HEK293T (cell line): ENCODE data around the gene ATG7.

Experiments used
- CTCF ChIA-PET: fragments of 350-600 bp; formaldehyde crosslinking; extraction: SDS; loops from one replicate; lab custom pipeline; 2021; ENCODE audit warnings: antibody characterized with exemption, inconsistent platforms; lab: Yijun Ruan, JAX
- POLR2A ChIA-PET: fragments of 350-600 bp; formaldehyde crosslinking; extraction: SDS; loops from one replicate; lab custom pipeline; 2020; ENCODE audit warnings: antibody characterized with exemption, inconsistent platforms; lab: Yijun Ruan, JAX
- DNase-seq: peaks from one replicate; pipeline ENCODE4 v3.0.0; 2012; ENCODE audit warnings: mixed read lengths; ENCODE audit errors: extremely low spot score
- ARNT ChIP-seq: fragments of 450-650 bp; IDR thresholded peaks from 2 replicates; pipeline ENCODE4 v1.6.1; 2017; ENCODE audit warnings: mild to moderate bottlenecking
- BHLHE40 ChIP-seq: fragments of 450-650 bp; IDR thresholded peaks from 2 replicates; pipeline ENCODE4 v1.6.1; 2016; ENCODE audit warnings: mild to moderate bottlenecking, moderate library complexity, borderline replicate concordance
- CTBP1 ChIP-seq: fragments of 450-650 bp; IDR thresholded peaks from 2 replicates; pipeline ENCODE4 v1.6.1; 2016; ENCODE audit warnings: borderline replicate concordance
- ELF4 ChIP-seq: fragments of 450-650 bp; IDR thresholded peaks from 2 replicates; pipeline ENCODE4 v1.6.1; 2017; ENCODE audit warnings: antibody characterized with exemption
- FOXA1 ChIP-seq: fragments of 450-650 bp; IDR thresholded peaks from 2 replicates; pipeline ENCODE4 v1.6.1; 2016; ENCODE audit warnings: mild to moderate bottlenecking
- FOXK2 ChIP-seq: fragments of 450-650 bp; IDR thresholded peaks from 2 replicates; pipeline ENCODE4 v1.6.1; 2016; ENCODE audit warnings: mild to moderate bottlenecking
- FOXM1 ChIP-seq: fragments of 450-650 bp; IDR thresholded peaks from 2 replicates; pipeline ENCODE4 v1.6.1; 2017; ENCODE audit warnings: mild to moderate bottlenecking, borderline replicate concordance
- HDGF ChIP-seq: fragments of 450-650 bp; IDR thresholded peaks from 2 replicates; pipeline ENCODE4 v1.6.1; 2017; ENCODE audit warnings: antibody characterized with exemption, borderline replicate concordance
- L3MBTL2 ChIP-seq: fragments of 450-650 bp; conservative IDR thresholded peaks from 2 replicates; pipeline ENCODE4 v1.6.1; 2016; ENCODE audit warnings: mild to moderate bottlenecking
- LEF1 ChIP-seq: fragments of 450-650 bp; IDR thresholded peaks from 2 replicates; pipeline ENCODE4 v1.6.1; 2017; ENCODE audit warnings: mild to moderate bottlenecking, borderline replicate concordance
- NFRKB ChIP-seq: fragments of 450-650 bp; IDR thresholded peaks from 2 replicates; pipeline ENCODE4 v1.6.1; 2016; ENCODE audit warnings: mild to moderate bottlenecking, moderate library complexity
- SP1 ChIP-seq: fragments of 450-650 bp; IDR thresholded peaks from 2 replicates; pipeline ENCODE4 v1.6.1; 2017
- SUZ12 ChIP-seq: fragments of 450-650 bp; IDR thresholded peaks from 2 replicates; pipeline ENCODE4 v1.6.1; 2016; ENCODE audit warnings: mild to moderate bottlenecking
- TARDBP ChIP-seq: fragments of 450-650 bp; IDR thresholded peaks from 2 replicates; pipeline ENCODE4 v1.6.1; 2016
- ZNF384 ChIP-seq: fragments of 450-650 bp; IDR thresholded peaks from 2 replicates; pipeline ENCODE4 v1.6.1; 2016
- TF ChIP-seq, protein P1 (sequence below): fragments of 450-650 bp; IDR thresholded peaks from 2 replicates; pipeline ENCODE4 v1.6.1; 2016

ATG7 gene

DNA sequence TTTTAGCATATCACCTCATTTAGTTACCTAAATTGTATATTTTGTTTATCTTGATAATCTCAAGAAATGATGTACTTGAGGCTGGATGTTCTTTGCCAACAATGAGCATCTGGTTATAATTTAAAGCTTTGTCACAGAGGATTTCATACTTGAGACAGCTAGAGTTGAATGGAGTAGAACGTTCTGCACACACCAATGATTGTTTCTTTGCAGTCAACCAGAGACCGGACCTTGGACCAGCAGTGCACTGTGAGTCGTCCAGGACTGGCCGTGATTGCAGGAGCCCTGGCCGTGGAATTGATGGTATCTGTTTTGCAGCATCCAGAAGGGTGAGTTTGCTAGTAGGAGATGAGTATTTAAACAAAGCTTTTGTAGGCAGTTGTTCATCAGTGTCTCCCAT, 90.4 kb downstream of the ATG7 start:
- no peak for DNase-seq
- TF ChIP-seq BHLHE40 (no peak), SUZ12 (no peak), ARNT (no peak), ZNF384 (no peak), FOXM1 (no peak), NFRKB (no peak), L3MBTL2 (no peak), HDGF (no peak), TARDBP (no peak), SP1 (no peak), CTBP1 (no peak), ELF4 (no peak), FOXK2 (no peak)
- TF ChIP-seq, protein P1, sequence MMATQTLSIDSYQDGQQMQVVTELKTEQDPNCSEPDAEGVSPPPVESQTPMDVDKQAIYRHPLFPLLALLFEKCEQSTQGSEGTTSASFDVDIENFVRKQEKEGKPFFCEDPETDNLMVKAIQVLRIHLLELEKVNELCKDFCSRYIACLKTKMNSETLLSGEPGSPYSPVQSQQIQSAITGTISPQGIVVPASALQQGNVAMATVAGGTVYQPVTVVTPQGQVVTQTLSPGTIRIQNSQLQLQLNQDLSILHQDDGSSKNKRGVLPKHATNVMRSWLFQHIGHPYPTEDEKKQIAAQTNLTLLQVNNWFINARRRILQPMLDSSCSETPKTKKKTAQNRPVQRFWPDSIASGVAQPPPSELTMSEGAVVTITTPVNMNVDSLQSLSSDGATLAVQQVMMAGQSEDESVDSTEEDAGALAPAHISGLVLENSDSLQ = no peak
- POLR2A ChIA-PET = no interaction called here
- CTCF ChIA-PET = no interaction called here

- ChIA-PET POLR2A (no interaction called here), CTCF (interaction anchor here (0.7 kb wide), 1 partner anchor 93 kb away, joined by 3 read pairs; no protein-coding TSS in a partner anchor)
- TF ChIP-seq, protein P1 = no peak
- TF ChIP-seq FOXA1 (no peak), ARNT (no peak), SP1 (no peak), FOXK2 (no peak), L3MBTL2 (no peak), ELF4 (no peak), BHLHE40 (no peak)
- DNase-seq = no peak
These were observed 91.5 kb downstream of the ATG7 start for GRCh38 chr3:11363715-11364114.

DNA sequence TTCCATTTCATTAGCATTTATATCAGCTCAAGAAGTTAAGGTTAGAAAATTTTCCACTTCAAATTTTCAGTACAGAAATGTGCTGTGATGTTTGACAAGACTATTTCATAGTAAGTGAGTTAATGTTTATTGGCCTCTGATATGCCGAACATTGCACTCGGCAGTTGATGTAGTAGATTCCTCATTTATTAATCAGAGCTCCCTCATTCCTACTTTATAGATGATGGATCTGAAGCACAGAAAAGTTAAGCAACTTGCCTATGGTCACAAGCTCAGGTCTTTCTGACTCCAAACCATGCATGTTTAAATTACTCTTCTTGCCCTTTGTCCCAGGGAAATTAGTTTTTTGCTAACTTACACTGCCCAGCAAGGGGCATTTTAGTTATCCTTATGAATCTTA, 92.0 kb downstream of the ATG7 start:
- ChIA-PET CTCF (no interaction called here), POLR2A (no interaction called here)
- DNase-seq = no peak
- TF ChIP-seq SP1 (no peak), SUZ12 (no peak), FOXM1 (no peak), NFRKB (no peak), ARNT (no peak), FOXK2 (no peak), HDGF (no peak), ELF4 (no peak), FOXA1 (no peak), CTBP1 (no peak), BHLHE40 (no peak), ZNF384 (no peak)
- TF ChIP-seq, protein P1 = no peak

DNA sequence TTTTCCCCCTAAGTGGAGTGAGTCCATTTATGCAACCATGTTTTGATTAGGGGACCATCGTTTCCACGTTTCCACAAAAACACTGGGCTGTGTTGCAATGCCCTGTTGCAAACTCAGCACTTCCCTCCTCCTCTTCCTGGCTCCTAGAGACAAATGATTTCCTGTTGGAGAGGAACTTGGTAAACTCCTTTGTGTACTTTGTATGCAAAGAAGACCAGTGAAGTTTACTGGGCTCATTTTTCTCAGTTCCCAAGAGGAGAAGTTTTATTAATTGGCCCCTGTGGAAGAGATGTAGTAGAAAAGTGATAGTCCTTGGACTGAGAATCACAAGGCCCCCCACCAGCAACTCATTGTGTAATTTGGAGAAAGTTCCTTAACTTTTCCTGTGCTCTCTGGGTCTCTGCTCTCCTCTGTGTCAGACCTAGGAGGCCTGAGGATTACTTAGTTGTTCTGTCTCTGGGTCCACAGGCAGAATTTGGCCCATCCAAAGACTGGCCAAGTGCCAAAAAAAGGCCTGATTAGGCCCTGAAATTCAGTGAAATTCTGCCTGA, 95.0 kb downstream of the ATG7 start:
- ChIA-PET POLR2A (no interaction called here), CTCF (no interaction called here)
- DNase-seq = no peak
- TF ChIP-seq SP1 (no peak), FOXK2 (no peak), L3MBTL2 (no peak), TARDBP (no peak), BHLHE40 (no peak), NFRKB (no peak), CTBP1 (no peak), ARNT (no peak), FOXM1 (no peak), LEF1 (no peak), SUZ12 (no peak)
- TF ChIP-seq, protein P1 = no peak

GRCh38 chr3:11370191-11370590, 98.0 kb downstream of the ATG7 start:
- DNase-seq = no peak
- no peak for TF ChIP-seq TARDBP
- no peak for TF ChIP-seq ARNT
- TF ChIP-seq SUZ12 = no peak
- no peak for TF ChIP-seq BHLHE40
- no peak for TF ChIP-seq FOXA1
- TF ChIP-seq, protein P1 = no peak
- no peak for TF ChIP-seq FOXK2
- no peak for TF ChIP-seq CTBP1
- TF ChIP-seq HDGF = no peak
- CTCF ChIA-PET = no interaction called here
- POLR2A ChIA-PET = interaction anchor here (0.7 kb wide), 1 partner anchor 98 kb away, joined by 3 read pairs; the partner anchor contains the start of gene ATG7
